Measurements from ENCODE around the gene MYLIP.

The MYLIP gene

DNA sequence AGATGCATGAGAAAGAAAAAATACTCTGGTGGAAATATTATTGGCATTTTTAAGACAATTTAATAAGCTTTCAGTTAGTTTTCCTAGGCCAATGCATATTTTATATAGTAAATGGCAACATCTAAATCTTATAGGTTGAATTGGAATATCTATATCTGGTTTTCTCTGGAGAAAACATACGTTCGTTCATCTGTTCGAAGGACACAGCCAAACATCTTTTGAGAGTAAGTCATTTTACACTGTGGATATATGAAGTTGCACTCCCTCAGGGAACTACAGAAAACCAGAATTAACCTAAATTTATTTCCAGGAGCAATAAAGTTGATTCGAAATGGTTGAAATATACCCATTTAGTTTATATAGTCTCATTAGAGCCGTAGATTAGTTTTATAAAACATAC lies 49.0 kb downstream of the MYLIP start:
- DNase-seq = no peak

DNA sequence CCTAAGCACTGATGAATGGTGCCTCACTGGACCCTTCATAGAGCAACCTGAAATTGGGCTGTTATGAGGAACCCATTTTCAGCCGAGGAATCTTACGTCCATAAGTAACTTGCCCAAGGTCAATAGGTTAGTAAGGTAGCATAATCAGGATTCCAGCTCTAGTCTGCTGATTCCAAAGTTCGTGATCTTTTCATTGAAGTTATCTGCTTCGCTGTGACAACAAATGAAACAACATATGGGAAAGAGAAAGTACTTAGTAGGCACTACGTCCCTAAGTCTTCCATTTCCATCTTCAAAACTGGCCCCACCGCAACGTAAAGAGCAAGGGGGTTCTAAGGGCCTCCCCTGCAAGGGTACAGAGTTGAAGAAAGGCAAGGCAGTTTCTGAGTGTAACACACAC lies 49.5 kb downstream of the MYLIP start:
- no peak for DNase-seq

DNA sequence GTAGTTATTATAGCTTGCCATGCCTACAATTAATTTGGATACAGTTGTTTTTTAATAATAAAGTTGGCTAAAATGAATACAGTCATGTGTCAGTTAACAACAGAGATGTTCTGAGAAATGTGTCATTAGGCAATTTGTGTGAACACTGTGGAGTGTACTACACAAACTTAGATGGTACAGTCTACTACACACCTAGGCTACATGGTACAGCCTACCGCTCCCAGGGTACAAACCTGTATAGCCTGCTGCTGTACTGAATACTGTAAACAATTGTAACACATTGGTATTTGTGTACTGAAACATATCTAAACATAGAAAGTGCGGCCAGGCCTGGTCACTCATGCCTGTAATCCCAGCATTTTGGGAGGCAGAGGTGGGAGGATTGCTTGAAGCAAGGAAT lies 50.2 kb downstream of the MYLIP start:
- no peak for DNase-seq

DNA sequence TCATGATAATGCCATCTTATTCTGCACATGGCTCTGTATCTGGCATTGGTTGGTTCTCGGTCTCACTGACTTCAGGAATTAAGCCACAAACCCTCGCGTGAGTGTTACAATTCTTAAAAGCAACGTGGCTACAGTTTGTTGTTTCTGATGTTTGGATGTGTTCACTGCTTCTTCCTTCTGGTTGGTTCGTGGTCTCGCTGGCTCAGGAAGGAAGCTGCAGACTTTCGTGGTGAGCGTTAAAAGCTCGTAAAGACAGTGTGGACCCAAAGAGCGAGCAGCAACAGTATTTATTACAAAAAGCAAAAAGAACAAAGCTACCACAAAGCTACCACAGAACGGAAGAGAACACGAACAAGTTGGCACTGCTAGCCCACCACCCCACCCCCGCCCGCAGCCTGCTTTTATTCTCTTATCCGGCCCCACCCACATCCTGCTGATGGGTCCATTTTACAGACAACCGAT lies 51.1 kb downstream of the MYLIP start:
- DNase-seq = peak; percentile 69

DNA sequence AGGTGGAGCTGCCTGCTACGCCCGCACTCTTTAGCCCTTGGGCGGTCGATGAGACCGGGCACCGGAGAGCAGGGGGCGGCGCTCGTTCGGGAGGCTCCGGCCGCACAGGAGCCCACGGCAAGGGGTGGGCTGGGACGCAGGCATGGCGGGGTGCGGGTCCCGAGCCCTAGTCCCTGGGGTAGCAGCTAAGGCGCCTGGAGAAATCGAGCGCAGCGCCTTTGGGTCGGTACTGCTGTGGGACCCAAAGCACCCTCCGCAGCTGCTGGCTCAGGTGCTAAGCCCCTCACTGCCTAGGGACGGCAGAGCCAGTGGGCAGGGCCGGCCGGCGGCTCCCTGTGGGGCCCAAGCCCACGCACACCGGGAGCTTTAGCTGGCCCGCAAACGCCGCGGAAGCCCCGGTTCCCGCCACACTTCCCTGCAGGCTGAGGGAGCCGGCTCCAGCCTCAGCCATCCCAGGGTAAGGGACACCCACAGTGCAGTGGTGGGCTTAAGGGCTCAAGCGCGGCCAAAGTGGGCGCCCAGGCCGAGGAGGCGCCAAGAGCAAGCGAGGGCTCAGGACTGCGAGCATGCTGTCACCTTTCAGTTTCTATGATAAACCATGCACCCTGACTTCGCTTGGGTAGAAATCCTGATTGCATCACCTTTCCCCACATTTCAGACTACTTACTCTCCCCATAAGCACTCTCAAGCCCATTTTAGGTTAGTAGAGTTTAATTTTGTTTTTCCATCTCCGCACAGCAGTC lies 52.0 kb downstream of the MYLIP start:
- no peak for DNase-seq

DNA sequence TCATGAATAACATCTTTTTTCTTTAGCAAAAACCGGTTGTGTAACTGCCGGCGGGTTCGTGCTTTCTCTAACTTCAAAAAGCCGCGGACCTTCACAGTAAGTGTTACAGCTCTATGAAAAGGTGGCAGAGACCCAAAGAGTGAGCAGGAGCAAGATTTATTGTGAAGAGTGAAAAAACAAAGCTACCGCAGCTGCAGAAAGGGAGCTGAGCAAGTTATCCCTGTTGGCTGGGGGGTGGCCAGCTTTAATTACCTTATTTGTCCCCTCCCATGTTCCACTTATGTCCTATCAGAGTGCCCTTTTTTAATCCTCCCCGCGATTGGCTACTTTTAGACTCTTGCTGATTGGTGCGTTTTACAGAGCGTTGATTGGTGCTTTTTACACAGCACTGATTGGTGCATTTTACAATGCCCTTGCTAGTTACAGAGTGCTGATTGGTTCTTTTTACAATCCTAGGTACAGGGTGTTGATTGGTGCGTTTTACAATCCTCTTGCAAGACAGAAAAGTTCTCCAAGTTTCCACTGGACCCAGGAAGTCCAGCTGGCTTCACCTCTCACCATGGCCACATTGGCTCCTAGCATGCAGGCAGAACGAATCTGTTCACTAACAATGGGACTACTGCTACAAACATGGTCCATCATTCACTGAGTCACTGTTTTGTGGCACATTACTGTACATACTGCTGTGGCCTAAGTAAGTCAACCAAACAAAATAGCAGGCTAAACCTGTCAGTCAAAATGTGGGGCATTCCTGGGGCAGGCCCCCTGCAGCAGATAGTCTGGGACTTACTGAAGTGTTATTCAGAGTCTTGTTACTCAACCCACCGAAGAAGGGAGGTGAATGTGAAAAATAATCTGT lies 52.8 kb downstream of the MYLIP start:
- no peak for DNase-seq

DNA sequence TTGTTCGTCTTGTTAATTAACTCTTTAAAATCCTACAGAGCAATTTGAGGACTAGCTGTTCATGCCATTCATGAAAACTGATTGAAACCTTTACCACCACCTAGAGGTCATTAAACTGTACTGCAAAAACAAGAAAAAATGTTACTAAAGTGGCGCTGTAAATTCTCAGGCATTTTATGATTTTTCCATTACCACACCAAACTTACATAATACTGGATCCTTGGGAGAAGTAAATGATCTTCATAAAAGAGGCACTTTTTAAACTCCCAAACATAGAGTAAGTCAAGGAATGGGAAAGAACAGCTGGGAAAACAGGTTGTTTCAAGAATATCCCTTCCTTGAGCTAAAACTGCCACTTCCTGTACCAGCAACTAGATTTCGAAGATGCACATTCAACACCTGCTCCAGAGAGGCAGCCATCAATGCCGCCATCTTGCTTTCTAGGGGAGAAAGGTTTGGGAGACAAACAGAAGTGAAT lies 54.3 kb downstream of the MYLIP start:
- no peak for DNase-seq

DNA sequence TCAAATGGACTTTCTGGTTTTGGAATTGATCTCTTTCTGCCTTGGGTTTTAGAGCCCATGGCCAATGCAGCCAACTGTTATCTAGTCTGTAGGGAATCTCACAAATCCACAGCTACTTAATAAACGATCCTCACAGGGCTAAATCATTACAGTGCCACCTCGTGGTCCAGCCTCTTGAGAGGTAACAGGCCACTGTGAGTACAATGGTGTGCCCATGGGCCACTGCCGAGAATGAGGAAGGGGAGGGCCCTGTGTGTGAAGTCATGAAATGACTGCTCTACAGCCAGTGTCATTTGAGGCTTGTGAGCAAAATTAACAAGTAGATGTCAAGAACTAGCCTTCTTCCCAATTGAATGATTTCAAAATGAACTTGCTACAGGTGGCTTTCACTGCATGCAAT lies 55.2 kb downstream of the MYLIP start:
- DNase-seq = no peak

DNA sequence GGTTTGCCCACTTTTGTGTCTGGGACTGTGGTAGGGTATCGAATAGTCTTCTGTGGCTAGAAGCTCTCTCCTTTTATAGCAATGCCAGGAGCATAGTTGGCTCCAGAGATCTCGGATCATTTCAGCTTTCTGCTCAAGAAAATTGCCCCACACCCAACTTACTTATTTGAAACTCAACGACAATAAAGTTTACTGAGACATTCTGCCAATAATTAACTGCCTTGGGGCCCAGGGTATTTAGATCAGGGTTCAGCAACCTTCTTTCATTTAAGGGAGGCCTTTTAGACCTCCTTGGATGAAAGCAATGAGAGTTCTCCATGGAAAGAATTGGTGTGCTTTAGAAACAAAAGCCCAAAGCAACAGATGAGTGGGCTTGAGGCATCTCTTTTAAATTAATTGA lies 55.7 kb downstream of the MYLIP start:
- no peak for DNase-seq

DNA sequence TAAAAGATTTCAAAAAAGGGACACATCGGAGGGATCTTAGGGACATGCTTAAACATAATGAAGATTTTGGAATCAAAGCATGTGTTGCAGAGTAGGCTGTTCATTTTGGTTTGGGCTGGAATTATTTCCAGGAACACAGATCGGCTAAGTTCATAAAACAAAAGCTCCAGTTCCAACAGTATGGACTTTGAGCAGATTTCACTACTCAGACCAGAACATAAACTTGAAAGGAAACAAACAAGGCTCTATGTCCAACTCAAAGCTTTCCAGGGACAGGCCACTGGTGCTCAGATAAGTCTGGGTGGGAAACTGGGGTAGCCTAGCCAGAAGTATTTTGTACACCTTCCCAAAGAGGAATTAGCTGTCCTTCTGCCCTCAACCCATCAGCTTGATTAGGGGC lies 58.3 kb downstream of the MYLIP start:
- no peak for DNase-seq

DNA sequence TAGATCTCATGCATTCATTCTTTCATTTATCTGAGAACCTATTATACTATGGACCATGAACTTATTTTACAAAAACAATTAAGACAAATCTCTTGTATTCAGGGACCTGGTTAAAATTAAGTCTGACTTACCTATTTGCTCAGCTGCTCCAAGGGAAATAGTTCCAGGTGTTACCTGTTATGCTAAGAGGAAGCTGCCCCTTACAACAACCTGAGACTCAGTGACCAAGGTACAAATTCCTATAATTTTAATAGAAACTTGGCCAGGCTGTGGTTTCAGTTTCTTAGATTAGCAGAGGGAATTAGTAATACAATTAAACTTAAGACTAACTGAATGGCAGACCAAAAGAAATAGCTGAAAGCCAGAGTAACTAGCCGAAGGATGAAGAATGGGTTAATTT lies 61.3 kb downstream of the MYLIP start:
- no peak for DNase-seq

DNA sequence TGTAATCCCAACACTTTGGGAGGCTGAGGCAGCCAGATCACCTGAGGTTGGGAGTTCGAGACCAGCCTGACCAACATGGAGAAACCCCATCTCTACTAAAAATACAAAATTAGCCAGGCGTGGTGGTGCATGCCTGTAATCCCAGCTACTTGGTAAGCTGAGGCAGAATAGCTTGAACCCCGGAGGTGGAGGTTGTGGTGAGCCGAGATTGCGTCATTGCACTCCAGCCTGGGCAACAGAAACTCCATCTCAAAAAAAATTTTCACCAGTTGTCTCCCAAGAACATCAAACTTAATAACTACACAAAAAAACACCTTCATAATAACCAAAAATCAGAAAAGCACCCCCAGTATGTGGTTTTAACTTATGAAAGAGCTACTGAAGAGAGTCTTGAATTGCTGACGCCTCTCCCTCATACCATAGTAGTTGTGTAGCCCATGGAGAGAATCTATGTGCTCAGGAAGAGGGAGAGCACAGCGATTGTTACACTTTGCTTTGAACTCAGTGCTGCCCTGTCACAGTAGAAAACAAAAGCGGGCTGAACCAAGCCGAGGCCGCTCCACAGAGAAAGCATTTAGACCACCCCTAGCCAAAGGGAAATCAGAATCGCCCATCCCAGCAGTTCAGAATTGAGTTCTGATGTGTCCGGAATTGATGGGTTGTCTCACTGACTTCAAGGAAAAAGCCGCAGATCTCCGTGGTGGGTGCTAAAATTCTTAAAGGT lies 67.5 kb downstream of the MYLIP start:
- no peak for DNase-seq

DNA sequence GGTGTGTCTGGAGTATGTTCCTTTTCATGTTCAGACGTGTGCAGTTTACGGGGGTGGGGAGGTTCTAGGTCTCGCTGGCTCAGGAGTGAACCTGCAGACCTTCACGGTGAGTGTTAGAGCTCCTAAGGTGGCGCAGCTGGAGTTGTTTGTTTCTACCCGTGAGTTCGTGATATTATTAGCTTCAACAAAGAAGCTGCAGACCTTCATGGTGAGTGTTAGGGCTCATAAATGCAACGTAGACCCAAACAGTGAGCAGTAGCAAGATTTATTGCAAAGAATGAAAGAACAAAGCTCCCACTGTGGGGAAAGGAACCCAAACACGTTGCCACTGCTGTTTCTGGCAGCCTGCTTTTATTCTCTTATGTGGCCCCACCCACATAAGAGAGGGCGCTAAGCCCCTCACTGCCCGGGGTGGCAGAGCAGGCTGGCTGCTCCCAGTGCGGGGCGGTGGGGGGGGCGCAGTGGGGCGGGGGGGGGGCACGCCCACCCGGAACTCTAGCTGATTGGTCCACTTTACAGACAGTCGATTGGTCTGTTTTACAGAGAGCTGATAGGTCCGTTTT lies 68.2 kb downstream of the MYLIP start:
- DNase-seq = no peak

Data from activated effector memory CD4-positive, alpha-beta T cell treated with anti-CD3 and anti-CD28 coated beads, Interleukin-2, amount 50 U/mL, for 16 hours (primary cell).